AG08395 (cell line): ENCODE measurements around the gene KLK7.

Experiments
- DNase-seq: peaks from one replicate; pipeline ENCODE4 v3.0.0; 2012; ENCODE audit warnings: mixed read lengths, low spot score

Gene KLK7

GRCh38 chr19:50983625-50984292 is at the start of gene KLK7:
Gene KLK7, minus strand, starts transcription at chr19:50983917. Its CDS starts 1,518 bp downstream, at chr19:50982399.
- no peak for DNase-seq

- DNase-seq = no peak
These were observed 48.1 kb upstream of the KLK7 start for GRCh38 chr19:51031880-51032225.

- no peak for DNase-seq
These were observed 47.6 kb upstream of the KLK7 start for GRCh38 chr19:51031220-51031879.

- DNase-seq = no peak
These were observed 46.9 kb upstream of the KLK7 start for GRCh38 chr19:51030631-51031030.

- no peak for DNase-seq
These were observed 46.0 kb upstream of the KLK7 start for GRCh38 chr19:51029718-51030117.

GRCh38 chr19:51027873-51028272 is 44.2 kb upstream of the KLK7 start:
- no peak for DNase-seq

- DNase-seq = no peak
These were observed 43.5 kb upstream of the KLK7 start for GRCh38 chr19:51027126-51027806.

GRCh38 chr19:51026554-51026831 is 42.8 kb upstream of the KLK7 start, which contains the start of gene KLK11:
Gene KLK11, minus strand, starts transcription at chr19:51026616. Its CDS starts 985 bp downstream, at chr19:51025631.
- no peak for DNase-seq

- no peak for DNase-seq
These were observed 42.3 kb upstream of the KLK7 start for GRCh38 chr19:51025809-51026553.

GRCh38 chr19:51025401-51025800 is 41.7 kb upstream of the KLK7 start:
- no peak for DNase-seq

GRCh38 chr19:51024924-51025323 is 41.2 kb upstream of the KLK7 start:
- DNase-seq = no peak

- DNase-seq = no peak
These were observed 40.2 kb upstream of the KLK7 start for GRCh38 chr19:51023946-51024345.

- no peak for DNase-seq
These were observed 38.8 kb upstream of the KLK7 start for GRCh38 chr19:51022526-51022925.

GRCh38 chr19:51020988-51021651 is 37.4 kb upstream of the KLK7 start:
- peak; percentile 57 for DNase-seq

- DNase-seq = no peak
These were observed 35.8 kb upstream of the KLK7 start, which contains the start of gene KLK10 for GRCh38 chr19:51019544-51019925. Gene KLK10, minus strand, starts transcription at chr19:51019709. Its CDS starts 579 bp downstream, at chr19:51019130.

- DNase-seq = no peak
These were observed 35.2 kb upstream of the KLK7 start for GRCh38 chr19:51018745-51019543.

- DNase-seq = peak; percentile 13
These were observed 33.3 kb upstream of the KLK7 start for GRCh38 chr19:51016798-51017683.

GRCh38 chr19:51015691-51016267 is 32.1 kb upstream of the KLK7 start:
- no peak for DNase-seq

GRCh38 chr19:51014242-51014641 is 30.5 kb upstream of the KLK7 start:
- DNase-seq = no peak

GRCh38 chr19:51012661-51013190 is 29.0 kb upstream of the KLK7 start:
- no peak for DNase-seq
